HepG2 (cell line): Measurements from ENCODE around the gene TM4SF1. TPM values are rescaled to one million over a fixed set of nuclear protein-coding genes. Genes with fewer than 3 reads are reported as not detected.

Source experiments
- AGO2 ChIP-seq: fragments of 200-400 bp; formaldehyde crosslinking; optimal IDR thresholded peaks from 2 replicates; pipeline ENCODE3; 2017; ENCODE audit warnings: mild to moderate bottlenecking, low read depth, low read length, moderate library complexity
- EED ChIP-seq: sonication (generic); formaldehyde crosslinking; IDR thresholded peaks from 2 replicates; pipeline ENCODE4 v1.5.0; 2020; ENCODE audit warnings: mild to moderate bottlenecking, missing genetic modification reagents
- FOSL2 ChIP-seq: sonication (generic); formaldehyde crosslinking; IDR thresholded peaks from 2 replicates; pipeline ENCODE4 v1.4.0; 2020; ENCODE audit warnings: missing genetic modification reagents
- FOXO1 ChIP-seq: sonication (generic); formaldehyde crosslinking; IDR thresholded peaks from 2 replicates; pipeline ENCODE4 v1.4.0; 2020; ENCODE audit warnings: missing genetic modification reagents
- HES4 ChIP-seq: sonication (generic); formaldehyde crosslinking; IDR thresholded peaks from 2 replicates; pipeline ENCODE4 v1.9.0; 2021; ENCODE audit warnings: mild to moderate bottlenecking, missing genetic modification reagents, borderline replicate concordance
- KAT2B ChIP-seq: fragments of 150-350 bp; IDR thresholded peaks from 2 replicates; pipeline ENCODE4 v1.6.1; 2014; ENCODE audit warnings: low read depth, low read length, borderline replicate concordance
- NCOA5 ChIP-seq: sonication (generic); formaldehyde crosslinking; IDR thresholded peaks from 2 replicates; pipeline ENCODE4 v1.4.0; 2020; ENCODE audit warnings: missing genetic modification reagents
- POLR2AphosphoS5 ChIP-seq: IDR thresholded peaks from 2 replicates; pipeline ENCODE4 v1.6.1; 2012; ENCODE audit warnings: low read depth, low read length
- RFXANK ChIP-seq: IDR thresholded peaks from 2 replicates; pipeline ENCODE4 v1.6.1; 2016
- SRY ChIP-seq: sonication (generic); formaldehyde crosslinking; IDR thresholded peaks from 2 replicates; pipeline ENCODE4 v1.8.0; 2022; ENCODE audit warnings: mild to moderate bottlenecking, missing genetic modification reagents
- ZBTB3 ChIP-seq: sonication (generic); formaldehyde crosslinking; IDR thresholded peaks from 2 replicates; pipeline ENCODE4 v1.4.0; 2020; ENCODE audit warnings: low read depth, mild to moderate bottlenecking, moderate library complexity, missing genetic modification reagents, borderline replicate concordance
- ZBTB38 ChIP-seq: sonication (generic); formaldehyde crosslinking; IDR thresholded peaks from 2 replicates; pipeline ENCODE4 v1.5.1; 2020; ENCODE audit warnings: mild to moderate bottlenecking, missing genetic modification reagents
- ZBTB42 ChIP-seq: sonication (generic); formaldehyde crosslinking; IDR thresholded peaks from 2 replicates; pipeline ENCODE4 v1.5.0; 2020; ENCODE audit warnings: mild to moderate bottlenecking, missing genetic modification reagents
- ZNF232 ChIP-seq: sonication (generic); formaldehyde crosslinking; IDR thresholded peaks from 2 replicates; pipeline ENCODE4 v1.4.0; 2020; ENCODE audit warnings: missing genetic modification reagents, borderline replicate concordance
- ZNF383 ChIP-seq: sonication (generic); formaldehyde crosslinking; IDR thresholded peaks from 2 replicates; pipeline ENCODE4 v1.4.0; 2020; ENCODE audit warnings: missing genetic modification reagents, mild to moderate bottlenecking, borderline replicate concordance
- ZNF44 ChIP-seq: sonication (generic); formaldehyde crosslinking; IDR thresholded peaks from 2 replicates; pipeline ENCODE4 v1.5.1; 2020; ENCODE audit warnings: mild to moderate bottlenecking, missing genetic modification reagents
- ZNF7 ChIP-seq: IDR thresholded peaks from 2 replicates; pipeline ENCODE4 v1.6.1; 2016; ENCODE audit warnings: missing biosample characterization, missing genetic modification reagents
- ZSCAN9 ChIP-seq: IDR thresholded peaks from 2 replicates; pipeline ENCODE4 v1.6.1; 2016; ENCODE audit warnings: borderline replicate concordance
- polyA plus RNA-seq, 8 experiments: library from polyadenylated mRNA; depleted of rRNA in 3 of 8; stranded (reverse) in 7 of 8; unstranded in 1 of 8; fragments of >200 nt; fragmentation: Illumina TruSeq in 4 of 8; extraction: Trizol in 4 of 8; gene quantifications; 2 replicates each; pipeline versions ENCODE4 v1.2.1 to v1.2.3, GENCODE V29; 2011 to 2016; ENCODE audit warnings: low read depth in 4 of 8, missing spikeins in 1 of 8, mixed read lengths in 1 of 8; ENCODE audit not compliant: insufficient read depth in 1 of 8
- total RNA-seq, 5 experiments: library from RNA; depleted of rRNA; stranded (reverse); fragments of >200 nt; fragmentation: Illumina TruSeq; extraction: Trizol; gene quantifications; 2 replicates each; pipeline ENCODE4 v1.2.3, GENCODE V29; 2016; ENCODE audit warnings: low read depth in 1 of 5
- TF ChIP-seq, protein P1 (sequence below): sonication (generic); formaldehyde crosslinking; IDR thresholded peaks from 2 replicates; pipeline ENCODE4 v1.4.0; 2020; ENCODE audit warnings: missing genetic modification reagents, borderline replicate concordance
- TF ChIP-seq, protein P2 (sequence below): sonication (generic); formaldehyde crosslinking; IDR thresholded peaks from 2 replicates; pipeline ENCODE4 v1.8.1; 2023; ENCODE audit warnings: missing genetic modification reagents, inconsistent platforms, borderline replicate concordance
- TF ChIP-seq, protein P3 (sequence below): sonication (generic); formaldehyde crosslinking; IDR thresholded peaks from 2 replicates; pipeline ENCODE4 v1.8.1; 2023; ENCODE audit warnings: mild to moderate bottlenecking, missing genetic modification reagents
- TF ChIP-seq, protein P4 (sequence below): sonication (generic); formaldehyde crosslinking; IDR thresholded peaks from 2 replicates; pipeline ENCODE4 v1.8.0; 2022; ENCODE audit warnings: mild to moderate bottlenecking, missing genetic modification reagents, borderline replicate concordance
- TF ChIP-seq, protein P5 (sequence below): sonication (generic); formaldehyde crosslinking; IDR thresholded peaks from 2 replicates; pipeline ENCODE4 v1.4.0; 2020; ENCODE audit warnings: mild to moderate bottlenecking, missing genetic modification reagents

The TM4SF1 gene
- total and polyA plus RNA-seq, 2 of the 13 experiments (the other 11 are each of a cell fraction or from before 2014, with no cell fraction given), result 431 to 1,359 TPM

DNA sequence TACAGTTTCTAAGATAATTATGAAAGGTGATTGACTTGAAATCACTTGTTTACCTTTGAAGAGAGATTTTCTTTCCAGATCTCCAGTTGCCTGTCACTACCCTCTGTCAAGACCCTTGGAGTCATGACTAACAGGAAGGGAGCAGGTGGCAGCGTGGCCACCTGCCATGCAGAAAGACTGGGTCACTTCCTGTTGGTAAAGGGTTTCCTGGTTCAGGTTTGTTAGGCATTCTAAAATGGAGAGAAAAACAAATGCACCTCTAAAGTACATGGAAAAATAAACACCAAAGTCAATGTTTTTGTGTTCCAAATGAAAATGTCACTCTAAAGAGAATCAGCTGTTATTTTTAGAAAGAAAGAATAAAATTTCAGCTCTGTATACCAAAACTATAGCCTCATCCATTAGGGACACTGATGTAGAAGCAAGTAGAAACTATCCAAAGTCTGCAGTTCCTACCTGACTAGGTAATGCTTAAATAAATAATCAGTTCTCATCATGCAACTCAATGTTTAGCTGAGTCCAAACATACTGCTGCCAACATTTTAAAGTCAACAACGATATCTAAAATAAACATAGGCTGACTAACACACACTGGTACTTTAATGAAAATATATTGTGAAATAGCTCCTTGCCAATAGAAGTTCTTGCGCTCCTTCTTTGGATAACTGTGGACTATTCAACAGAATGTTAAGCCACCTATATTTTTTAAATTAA lies 23.9 kb upstream of the TM4SF1 start (continued):
- TF ChIP-seq, protein P1, sequence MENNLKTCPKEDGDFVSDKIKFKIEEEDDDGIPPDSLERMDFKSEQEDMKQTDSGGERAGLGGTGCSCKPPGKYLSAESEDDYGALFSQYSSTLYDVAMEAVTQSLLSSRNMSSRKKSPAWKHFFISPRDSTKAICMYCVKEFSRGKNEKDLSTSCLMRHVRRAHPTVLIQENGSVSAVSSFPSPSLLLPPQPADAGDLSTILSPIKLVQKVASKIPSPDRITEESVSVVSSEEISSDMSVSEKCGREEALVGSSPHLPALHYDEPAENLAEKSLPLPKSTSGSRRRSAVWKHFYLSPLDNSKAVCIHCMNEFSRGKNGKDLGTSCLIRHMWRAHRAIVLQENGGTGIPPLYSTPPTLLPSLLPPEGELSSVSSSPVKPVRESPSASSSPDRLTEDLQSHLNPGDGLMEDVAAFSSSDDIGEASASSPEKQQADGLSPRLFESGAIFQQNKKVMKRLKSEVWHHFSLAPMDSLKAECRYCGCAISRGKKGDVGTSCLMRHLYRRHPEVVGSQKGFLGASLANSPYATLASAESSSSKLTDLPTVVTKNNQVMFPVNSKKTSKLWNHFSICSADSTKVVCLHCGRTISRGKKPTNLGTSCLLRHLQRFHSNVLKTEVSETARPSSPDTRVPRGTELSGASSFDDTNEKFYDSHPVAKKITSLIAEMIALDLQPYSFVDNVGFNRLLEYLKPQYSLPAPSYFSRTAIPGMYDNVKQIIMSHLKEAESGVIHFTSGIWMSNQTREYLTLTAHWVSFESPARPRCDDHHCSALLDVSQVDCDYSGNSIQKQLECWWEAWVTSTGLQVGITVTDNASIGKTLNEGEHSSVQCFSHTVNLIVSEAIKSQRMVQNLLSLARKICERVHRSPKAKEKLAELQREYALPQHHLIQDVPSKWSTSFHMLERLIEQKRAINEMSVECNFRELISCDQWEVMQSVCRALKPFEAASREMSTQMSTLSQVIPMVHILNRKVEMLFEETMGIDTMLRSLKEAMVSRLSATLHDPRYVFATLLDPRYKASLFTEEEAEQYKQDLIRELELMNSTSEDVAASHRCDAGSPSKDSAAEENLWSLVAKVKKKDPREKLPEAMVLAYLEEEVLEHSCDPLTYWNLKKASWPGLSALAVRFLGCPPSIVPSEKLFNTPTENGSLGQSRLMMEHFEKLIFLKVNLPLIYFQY, result no peak
- no peak for TF ChIP-seq NCOA5 (CRISPR knock-in tag)
- TF ChIP-seq ZNF232, result no peak
- TF ChIP-seq, protein P2, sequence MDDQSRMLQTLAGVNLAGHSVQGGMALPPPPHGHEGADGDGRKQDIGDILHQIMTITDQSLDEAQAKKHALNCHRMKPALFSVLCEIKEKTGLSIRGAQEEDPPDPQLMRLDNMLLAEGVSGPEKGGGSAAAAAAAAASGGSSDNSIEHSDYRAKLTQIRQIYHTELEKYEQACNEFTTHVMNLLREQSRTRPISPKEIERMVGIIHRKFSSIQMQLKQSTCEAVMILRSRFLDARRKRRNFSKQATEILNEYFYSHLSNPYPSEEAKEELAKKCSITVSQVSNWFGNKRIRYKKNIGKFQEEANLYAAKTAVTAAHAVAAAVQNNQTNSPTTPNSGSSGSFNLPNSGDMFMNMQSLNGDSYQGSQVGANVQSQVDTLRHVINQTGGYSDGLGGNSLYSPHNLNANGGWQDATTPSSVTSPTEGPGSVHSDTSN (CRISPR knock-in tag), result no peak
- peak; percentile 76; the same call in 1 of the 2 replicates for TF ChIP-seq ZSCAN9 (CRISPR knock-in tag)
- no peak for TF ChIP-seq ZBTB38 (CRISPR knock-in tag)
- no peak; the same call in 1 of the 2 replicates for TF ChIP-seq SRY (CRISPR knock-in tag)
- TF ChIP-seq RFXANK (CRISPR knock-in tag), result no peak
- TF ChIP-seq, protein P3, sequence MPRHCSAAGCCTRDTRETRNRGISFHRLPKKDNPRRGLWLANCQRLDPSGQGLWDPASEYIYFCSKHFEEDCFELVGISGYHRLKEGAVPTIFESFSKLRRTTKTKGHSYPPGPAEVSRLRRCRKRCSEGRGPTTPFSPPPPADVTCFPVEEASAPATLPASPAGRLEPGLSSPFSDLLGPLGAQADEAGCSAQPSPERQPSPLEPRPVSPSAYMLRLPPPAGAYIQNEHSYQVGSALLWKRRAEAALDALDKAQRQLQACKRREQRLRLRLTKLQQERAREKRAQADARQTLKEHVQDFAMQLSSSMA, result no peak
- no peak for TF ChIP-seq ZBTB3 (CRISPR knock-in tag)
- TF ChIP-seq ZNF383 (CRISPR knock-in tag), result no peak
- TF ChIP-seq ZNF44 (CRISPR knock-in tag), result no peak
- no peak for TF ChIP-seq EED (CRISPR knock-in tag)
- TF ChIP-seq KAT2B, result no peak
- TF ChIP-seq ZNF7 (CRISPR knock-in tag), result peak; percentile 49; the same call in 1 of the 2 replicates
- TF ChIP-seq, protein P4, sequence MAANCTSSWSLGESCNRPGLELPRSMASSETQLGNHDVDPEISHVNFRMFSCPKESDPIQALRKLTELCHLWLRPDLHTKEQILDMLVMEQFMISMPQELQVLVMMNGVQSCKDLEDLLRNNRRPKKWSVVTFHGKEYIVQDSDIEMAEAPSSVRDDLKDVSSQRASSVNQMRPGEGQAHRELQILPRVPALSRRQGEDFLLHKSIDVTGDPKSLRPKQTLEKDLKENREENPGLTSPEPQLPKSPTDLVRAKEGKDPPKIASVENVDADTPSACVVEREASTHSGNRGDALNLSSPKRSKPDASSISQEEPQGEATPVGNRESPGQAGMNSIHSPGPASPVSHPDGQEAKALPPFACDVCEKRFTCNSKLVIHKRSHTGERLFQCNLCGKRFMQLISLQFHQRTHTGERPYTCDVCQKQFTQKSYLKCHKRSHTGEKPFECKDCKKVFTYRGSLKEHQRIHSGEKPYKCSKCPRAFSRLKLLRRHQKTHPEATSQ (CRISPR knock-in tag), result peak; percentile 61; the same call in 1 of the 2 replicates
- peak; percentile 76 for TF ChIP-seq FOSL2 (CRISPR knock-in tag)
- no peak for TF ChIP-seq AGO2
- TF ChIP-seq, protein P5, sequence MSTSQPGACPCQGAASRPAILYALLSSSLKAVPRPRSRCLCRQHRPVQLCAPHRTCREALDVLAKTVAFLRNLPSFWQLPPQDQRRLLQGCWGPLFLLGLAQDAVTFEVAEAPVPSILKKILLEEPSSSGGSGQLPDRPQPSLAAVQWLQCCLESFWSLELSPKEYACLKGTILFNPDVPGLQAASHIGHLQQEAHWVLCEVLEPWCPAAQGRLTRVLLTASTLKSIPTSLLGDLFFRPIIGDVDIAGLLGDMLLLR (CRISPR knock-in tag), result no peak
- peak; percentile 95 for TF ChIP-seq FOXO1 (CRISPR knock-in tag)
- TF ChIP-seq HES4 (CRISPR knock-in tag), result no peak
- no peak for TF ChIP-seq ZBTB42 (CRISPR knock-in tag)
- TF ChIP-seq POLR2AphosphoS5, result no peak
